ENCODE measurements around the gene SH2D4B.
"Not testable (repeated sequence)": the region's sequence is repeated elsewhere in the genome, so short reads cannot be mapped to it uniquely, and the experiment has no call there.

Gene SH2D4B

GRCh38 chr10:80542652-80543318, 5.1 kb downstream of the SH2D4B start:
- H3K27me3 ChIP-seq (ENCODE audit: insufficient read depth, poor library complexity, severe bottlenecking) = no peaks in the 10 kb centered on the region
- peak overlapping the region; percentile 8 for H3K27ac ChIP-seq (ENCODE audit: poor library complexity, severe bottlenecking)
- peaks cover 16% of the 10 kb centered on the region for H3K4me1 ChIP-seq (ENCODE audit: insufficient read depth, poor library complexity, severe bottlenecking)
- ATAC-seq (ENCODE audit: low read depth) (no peak), DNase-seq (ENCODE audit: low spot score) (no peak)
- H3K9me3 ChIP-seq (ENCODE audit: severe bottlenecking) = no peaks in the 10 kb centered on the region
- no peaks in the 10 kb centered on the region for H3K36me3 ChIP-seq (ENCODE audit: low read depth)
- H3K4me3 ChIP-seq (ENCODE audit: severe bottlenecking) = no peak overlapping the region
- TF ChIP-seq, protein P1, sequence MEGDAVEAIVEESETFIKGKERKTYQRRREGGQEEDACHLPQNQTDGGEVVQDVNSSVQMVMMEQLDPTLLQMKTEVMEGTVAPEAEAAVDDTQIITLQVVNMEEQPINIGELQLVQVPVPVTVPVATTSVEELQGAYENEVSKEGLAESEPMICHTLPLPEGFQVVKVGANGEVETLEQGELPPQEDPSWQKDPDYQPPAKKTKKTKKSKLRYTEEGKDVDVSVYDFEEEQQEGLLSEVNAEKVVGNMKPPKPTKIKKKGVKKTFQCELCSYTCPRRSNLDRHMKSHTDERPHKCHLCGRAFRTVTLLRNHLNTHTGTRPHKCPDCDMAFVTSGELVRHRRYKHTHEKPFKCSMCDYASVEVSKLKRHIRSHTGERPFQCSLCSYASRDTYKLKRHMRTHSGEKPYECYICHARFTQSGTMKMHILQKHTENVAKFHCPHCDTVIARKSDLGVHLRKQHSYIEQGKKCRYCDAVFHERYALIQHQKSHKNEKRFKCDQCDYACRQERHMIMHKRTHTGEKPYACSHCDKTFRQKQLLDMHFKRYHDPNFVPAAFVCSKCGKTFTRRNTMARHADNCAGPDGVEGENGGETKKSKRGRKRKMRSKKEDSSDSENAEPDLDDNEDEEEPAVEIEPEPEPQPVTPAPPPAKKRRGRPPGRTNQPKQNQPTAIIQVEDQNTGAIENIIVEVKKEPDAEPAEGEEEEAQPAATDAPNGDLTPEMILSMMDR (IDR thresholded peaks at IDR 0.05; ENCODE audit: poor library complexity, severe bottlenecking) = no peak

GRCh38 chr10:80543319-80543672, 5.6 kb downstream of the SH2D4B start:
- H3K4me3 ChIP-seq (ENCODE audit: severe bottlenecking); ATAC-seq (ENCODE audit: low read depth); H3K27me3 ChIP-seq (ENCODE audit: insufficient read depth, poor library complexity, severe bottlenecking); H3K27ac ChIP-seq (ENCODE audit: poor library complexity, severe bottlenecking); H3K36me3 ChIP-seq (ENCODE audit: low read depth); H3K9me3 ChIP-seq (ENCODE audit: severe bottlenecking); DNase-seq (ENCODE audit: low spot score): not testable (repeated sequence)
- peaks cover 16% of the 10 kb centered on the region for H3K4me1 ChIP-seq (ENCODE audit: insufficient read depth, poor library complexity, severe bottlenecking)

- no peak for DNase-seq (ENCODE audit: low spot score)
- no peak overlapping the region for H3K27ac ChIP-seq (ENCODE audit: poor library complexity, severe bottlenecking)
- no peak overlapping the region for H3K4me3 ChIP-seq (ENCODE audit: severe bottlenecking)
- no peaks in the 10 kb centered on the region for H3K36me3 ChIP-seq (ENCODE audit: low read depth)
- no peaks in the 10 kb centered on the region for H3K27me3 ChIP-seq (ENCODE audit: insufficient read depth, poor library complexity, severe bottlenecking)
- no peak for ATAC-seq (ENCODE audit: low read depth)
- H3K9me3 ChIP-seq (ENCODE audit: severe bottlenecking) = no peaks in the 10 kb centered on the region
- TF ChIP-seq, protein P1 (IDR thresholded peaks at IDR 0.05; ENCODE audit: poor library complexity, severe bottlenecking) = no peak
- peaks cover 16% of the 10 kb centered on the region for H3K4me1 ChIP-seq (ENCODE audit: insufficient read depth, poor library complexity, severe bottlenecking)
Measured at GRCh38 chr10:80544316-80544953, 6.7 kb downstream of the SH2D4B start.

GRCh38 chr10:80545258-80545881, 7.7 kb downstream of the SH2D4B start:
- Histone ChIP-seq H3K27ac (ENCODE audit: poor library complexity, severe bottlenecking) (no peak overlapping the region), H3K9me3 (ENCODE audit: severe bottlenecking) (no peaks in the 10 kb centered on the region), H3K27me3 (ENCODE audit: insufficient read depth, poor library complexity, severe bottlenecking) (no peaks in the 10 kb centered on the region), H3K36me3 (ENCODE audit: low read depth) (no peaks in the 10 kb centered on the region), H3K4me1 (ENCODE audit: insufficient read depth, poor library complexity, severe bottlenecking) (peaks cover 9% of the 10 kb centered on the region), H3K4me3 (ENCODE audit: severe bottlenecking) (no peak overlapping the region)
- TF ChIP-seq, protein P1 (IDR thresholded peaks at IDR 0.05; ENCODE audit: poor library complexity, severe bottlenecking) = no peak
- no peak for DNase-seq (ENCODE audit: low spot score)
- ATAC-seq (ENCODE audit: low read depth) = no peak

- Histone ChIP-seq H3K4me3 (ENCODE audit: severe bottlenecking) (no peak overlapping the region), H3K9me3 (ENCODE audit: severe bottlenecking) (no peaks in the 10 kb centered on the region), H3K27ac (ENCODE audit: poor library complexity, severe bottlenecking) (no peak overlapping the region), H3K4me1 (ENCODE audit: insufficient read depth, poor library complexity, severe bottlenecking) (no peaks in the 10 kb centered on the region), H3K36me3 (ENCODE audit: low read depth) (no peaks in the 10 kb centered on the region), H3K27me3 (ENCODE audit: insufficient read depth, poor library complexity, severe bottlenecking) (no peaks in the 10 kb centered on the region)
- DNase-seq (ENCODE audit: low spot score) (no peak), ATAC-seq (ENCODE audit: low read depth) (peak; percentile 25; the same call in 1 of the 3 replicates)
- TF ChIP-seq, protein P1 (IDR thresholded peaks at IDR 0.05; ENCODE audit: poor library complexity, severe bottlenecking) = no peak
Measured at GRCh38 chr10:80552151-80552646, 14.5 kb downstream of the SH2D4B start.

Data from RWPE2 (cell line).